Head of caudate nucleus (tissue), 42 donors: ENCODE measurements around the gene THRA.

Source experiments
- DNase-seq, 42 donors: peaks; one replicate each; pipeline versions ENCODE4 v3.0.0 to v3.0.0-alpha.2; 2020 to 2021; ENCODE audit warnings: mixed read lengths in 7 of 42
- intact Hi-C: fragments of 100-400 bp; cut with DNase I; formaldehyde crosslinking; loops from one replicate; pipeline ENCODE4 v1.15.0; 2022

The THRA gene

DNA sequence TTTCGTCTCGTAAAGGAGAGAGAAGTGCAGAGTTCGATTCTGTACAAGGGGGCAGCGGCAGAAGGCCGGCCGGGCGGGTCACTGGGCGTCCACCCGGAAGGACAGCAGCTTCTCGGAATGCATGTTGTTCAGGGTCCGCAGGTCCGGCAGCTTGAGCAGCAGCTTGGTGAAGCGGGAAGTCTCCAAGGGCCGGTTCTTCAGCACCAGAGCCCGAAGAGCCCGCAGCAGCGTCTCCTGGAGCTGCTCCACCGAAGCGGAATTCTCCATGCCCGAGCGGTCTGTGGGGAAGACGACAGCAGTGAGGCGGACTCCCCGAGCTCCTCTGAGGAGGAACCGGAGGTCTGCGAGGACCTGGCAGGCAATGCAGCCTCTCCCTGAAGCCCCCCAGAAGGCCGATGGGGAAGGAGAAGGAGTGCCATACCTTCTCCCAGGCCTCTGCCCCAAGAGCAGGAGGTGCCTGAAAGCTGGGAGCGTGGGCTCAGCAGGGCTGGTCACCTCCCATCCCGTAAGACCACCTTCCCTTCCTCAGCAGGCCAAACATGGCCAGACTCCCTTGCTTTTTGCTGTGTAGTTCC is 30.3 kb downstream of the THRA start:
- peak in 16 of 42 donors; percentile 19 to 63 (median 37) for DNase-seq
- intact Hi-C loops = no loop called here

DNA sequence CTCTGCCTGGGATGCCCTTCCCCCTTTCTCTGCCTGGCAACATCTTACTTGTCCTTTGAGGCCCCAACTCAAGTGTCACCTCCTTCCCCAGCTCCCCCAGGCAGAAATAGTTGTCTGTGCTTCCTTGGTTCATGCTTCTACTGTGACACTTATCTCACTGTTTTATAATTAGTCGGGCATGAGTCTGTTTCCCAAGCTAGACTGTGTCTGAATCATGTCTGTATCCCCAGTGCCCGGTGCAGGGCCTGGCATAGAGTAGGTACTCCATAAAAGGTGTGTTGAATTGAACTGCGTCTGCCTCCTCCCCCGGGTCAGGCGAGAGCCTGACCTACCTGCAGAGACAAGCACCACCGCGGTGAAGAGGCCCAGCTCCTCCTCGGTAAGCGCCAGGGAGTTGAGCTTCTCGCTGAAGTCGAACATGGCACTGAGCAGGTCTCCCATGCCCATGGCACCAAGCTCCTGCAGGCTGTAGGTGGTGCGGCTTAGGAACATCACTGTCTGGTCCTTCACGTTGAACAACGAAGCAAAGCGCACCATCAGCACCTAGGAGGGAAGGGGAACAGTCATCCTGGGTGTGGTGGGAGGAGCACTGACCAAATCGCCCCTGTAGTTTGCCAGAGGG is 30.9 kb downstream of the THRA start:
- intact Hi-C loops = no loop called here
- peak in 10 of 42 donors; percentile 13 to 65 (median 40) for DNase-seq

DNA sequence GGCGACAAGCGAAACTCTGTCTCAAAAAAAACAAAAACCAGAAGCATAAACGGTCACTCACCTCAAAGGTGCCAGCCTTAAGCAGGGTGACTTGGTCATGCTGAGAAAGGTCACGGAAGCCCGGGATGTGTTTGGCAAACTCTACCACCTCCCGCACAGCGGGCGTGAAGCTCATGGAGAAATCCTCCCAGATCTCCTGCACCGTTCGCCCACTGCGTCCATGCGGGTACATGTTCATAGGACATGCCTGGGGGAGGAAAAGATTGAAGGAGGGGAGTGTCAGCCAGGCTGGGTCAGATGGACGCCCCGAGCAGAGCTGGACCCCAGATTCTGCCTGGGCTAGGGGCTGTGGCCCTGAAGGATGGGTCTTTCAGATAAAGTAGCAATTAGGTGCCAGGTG is 32.1 kb downstream of the THRA start:
- intact Hi-C loops = no loop called here
- DNase-seq = peak in 6 of 42 donors; percentile 16 to 60 (median 40)

DNA sequence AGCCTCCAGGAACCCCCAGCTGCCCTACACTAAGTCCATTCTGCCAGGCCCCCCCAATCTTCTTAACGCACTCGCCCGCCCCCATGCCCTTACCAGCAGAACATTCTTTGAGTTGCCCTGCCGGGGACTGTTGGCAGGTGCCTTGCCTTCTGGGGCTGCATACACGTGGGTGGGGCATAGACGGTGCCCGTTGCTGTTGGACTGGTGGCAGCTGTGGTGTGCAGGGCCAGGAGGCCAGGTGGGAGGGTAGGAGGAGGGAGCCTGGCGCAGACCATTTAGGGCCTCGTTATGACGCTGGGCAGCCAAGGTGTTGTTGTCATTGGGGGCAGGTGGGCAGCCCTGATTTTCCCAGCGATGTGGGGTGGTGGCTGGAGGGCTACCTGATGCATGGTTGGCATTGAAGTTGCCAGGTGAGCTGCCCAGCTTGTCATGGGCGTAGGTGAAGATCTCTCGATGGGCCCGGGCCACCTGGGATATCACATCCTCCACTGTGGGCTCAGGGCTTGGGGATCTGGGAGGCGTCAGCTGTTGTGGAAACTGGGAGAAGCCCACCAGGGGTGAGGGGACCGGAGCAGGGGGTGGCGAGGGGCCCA is 32.7 kb downstream of the THRA start:
- DNase-seq = peak in 9 of 42 donors; percentile 20 to 51 (median 37)
- intact Hi-C loops = no loop called here

DNA sequence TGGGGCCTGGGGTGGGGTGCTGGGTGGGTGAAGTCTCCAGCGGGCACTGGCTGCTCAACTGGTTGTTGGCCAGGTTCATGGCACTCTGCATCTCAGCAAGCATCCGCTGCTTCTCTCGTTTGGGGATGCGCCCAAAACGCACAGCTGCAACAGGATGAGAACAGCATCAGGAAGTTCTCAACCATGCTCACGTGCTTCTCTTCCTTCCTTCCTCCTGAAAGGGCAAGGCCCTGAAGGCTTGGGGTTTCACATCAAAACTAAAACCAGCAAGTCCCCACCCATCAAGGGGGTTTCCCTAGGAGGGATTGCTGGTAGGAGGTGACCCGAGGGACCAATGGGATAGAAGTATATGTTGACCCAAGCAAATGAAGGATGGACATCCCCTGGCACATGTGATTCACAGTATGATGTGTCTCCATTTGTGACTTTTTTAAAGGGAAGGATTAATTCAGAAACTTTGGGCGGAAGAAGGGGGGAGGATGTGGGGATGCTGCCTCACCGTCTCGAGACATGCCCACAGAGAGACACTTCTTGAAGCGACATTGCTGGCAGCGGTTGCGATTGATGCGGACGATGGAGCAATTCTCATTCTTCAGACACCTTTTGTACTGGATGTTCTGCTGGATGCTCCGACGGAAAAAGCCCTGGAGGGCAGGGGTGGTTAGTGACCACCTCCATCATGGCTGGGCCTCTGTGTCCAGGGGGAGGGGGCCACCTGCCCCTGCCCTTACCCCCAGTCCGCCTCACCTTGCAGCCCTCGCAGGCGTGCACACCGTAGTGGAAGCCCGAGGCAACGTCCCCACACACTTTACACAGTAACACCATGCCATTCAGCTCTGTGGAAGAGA is 33.4 kb downstream of the THRA start:
- intact Hi-C loops = no loop called here
- DNase-seq = peak in 22 of 42 donors; percentile 8 to 73 (median 46)

DNA sequence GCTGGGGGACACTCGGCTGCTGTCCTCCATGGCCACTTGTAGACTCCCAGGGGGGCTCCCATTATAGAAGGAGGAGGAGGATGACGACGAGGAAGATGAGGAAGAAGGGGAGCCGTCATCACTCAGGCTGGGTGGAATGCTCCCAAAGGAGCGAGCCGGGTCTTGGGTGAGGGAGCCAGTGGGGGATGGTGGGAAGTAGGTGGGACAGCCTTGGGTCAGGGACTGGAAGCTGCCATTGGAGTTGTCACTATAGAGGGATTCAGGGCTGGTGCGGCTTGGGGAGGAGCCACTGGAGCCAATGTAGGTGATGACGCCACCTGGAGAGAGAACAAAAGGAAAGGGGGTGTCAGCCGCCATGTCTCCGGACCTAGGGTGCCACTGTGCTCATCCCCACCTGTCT is 34.3 kb downstream of the THRA start:
- intact Hi-C loops = no loop called here
- peak in 5 of 42 donors; percentile 20 to 52 (median 45) for DNase-seq

DNA sequence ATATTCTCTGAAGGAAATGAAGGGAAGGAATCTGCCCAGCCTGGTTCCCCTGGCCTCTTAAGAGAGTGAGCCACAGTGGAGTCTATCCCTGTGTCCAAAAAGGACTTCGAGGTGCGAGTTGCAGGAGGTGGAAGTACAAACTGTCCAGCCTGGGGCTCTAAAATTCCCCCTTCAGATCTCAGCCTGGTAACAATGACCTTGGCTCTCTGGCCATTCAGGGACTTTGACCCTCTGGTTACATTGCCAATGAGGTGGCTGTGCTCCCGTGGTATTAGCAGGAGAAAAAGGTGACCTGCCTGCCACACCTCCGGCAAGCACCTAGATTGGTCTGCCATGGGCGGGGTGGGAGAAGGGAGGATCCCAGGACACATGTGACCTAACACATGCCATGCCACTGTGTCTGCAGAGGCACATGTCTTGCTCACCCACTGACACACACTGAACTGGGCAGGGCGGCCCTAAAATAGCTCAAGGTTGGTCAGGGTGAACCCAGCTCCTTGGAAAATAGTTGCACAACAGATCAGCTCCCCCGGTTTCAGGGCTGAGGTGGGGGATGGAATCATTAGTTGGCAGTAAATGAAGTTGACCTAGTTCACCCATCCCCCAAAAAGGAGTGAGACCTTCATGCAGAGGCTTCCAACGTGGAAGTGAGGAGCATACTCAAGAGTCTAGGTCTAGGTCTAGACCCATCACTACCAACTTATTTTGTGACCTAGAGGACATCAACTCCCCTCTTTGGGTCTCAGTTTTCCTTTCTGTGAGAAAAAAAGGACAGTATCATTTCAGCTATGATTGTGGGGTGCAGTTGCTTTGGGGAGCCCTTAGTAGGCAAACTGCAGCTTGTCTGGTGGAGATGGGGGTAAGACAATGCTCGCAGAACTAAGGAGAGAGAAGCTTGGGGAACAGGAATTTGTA is 35.4 kb downstream of the THRA start:
- DNase-seq = peak in 27 of 42 donors; percentile 27 to 83 (median 63)
- intact Hi-C loops = no loop called here

DNA sequence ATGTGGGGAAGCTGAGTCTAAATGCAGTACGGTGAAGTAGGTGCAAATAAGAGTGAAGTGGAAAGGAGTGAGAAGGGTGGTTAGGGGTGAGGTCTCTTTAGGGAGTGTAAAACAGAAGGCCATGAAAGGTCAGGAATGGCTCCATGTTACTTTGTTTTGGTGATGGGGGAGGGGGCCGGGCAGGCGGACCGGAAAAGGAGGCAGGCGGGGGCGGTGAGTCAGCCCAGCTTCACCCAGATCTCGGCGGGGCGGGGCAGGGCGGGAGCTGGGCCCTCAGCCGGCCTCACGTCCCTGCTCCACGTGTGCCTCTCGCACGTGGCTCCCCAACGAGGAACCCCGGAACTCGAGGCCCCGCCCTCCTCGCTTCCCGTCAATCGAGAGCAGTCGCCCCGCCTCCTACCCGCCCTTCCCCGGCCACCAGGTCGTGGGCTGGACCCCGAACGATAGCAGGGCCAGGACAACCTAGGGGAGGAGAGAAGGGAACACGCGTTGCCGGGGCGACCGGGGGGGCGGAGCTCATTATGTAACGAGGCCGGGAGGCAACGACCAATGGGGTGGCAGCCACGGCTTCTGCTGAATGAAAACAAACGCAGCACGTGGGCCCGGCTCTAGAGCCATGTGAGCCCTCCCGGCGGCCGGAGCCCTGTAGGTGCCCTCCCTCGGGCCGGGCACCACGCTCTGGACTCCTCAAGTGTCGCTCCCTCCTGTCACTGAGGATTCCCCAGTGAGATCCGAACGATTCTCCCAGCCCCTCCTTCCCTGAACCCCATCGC is 36.3 kb downstream of the THRA start:
- DNase-seq = peak; percentile 96 to 100 (median 98)
- intact Hi-C loops = no loop called here

DNA sequence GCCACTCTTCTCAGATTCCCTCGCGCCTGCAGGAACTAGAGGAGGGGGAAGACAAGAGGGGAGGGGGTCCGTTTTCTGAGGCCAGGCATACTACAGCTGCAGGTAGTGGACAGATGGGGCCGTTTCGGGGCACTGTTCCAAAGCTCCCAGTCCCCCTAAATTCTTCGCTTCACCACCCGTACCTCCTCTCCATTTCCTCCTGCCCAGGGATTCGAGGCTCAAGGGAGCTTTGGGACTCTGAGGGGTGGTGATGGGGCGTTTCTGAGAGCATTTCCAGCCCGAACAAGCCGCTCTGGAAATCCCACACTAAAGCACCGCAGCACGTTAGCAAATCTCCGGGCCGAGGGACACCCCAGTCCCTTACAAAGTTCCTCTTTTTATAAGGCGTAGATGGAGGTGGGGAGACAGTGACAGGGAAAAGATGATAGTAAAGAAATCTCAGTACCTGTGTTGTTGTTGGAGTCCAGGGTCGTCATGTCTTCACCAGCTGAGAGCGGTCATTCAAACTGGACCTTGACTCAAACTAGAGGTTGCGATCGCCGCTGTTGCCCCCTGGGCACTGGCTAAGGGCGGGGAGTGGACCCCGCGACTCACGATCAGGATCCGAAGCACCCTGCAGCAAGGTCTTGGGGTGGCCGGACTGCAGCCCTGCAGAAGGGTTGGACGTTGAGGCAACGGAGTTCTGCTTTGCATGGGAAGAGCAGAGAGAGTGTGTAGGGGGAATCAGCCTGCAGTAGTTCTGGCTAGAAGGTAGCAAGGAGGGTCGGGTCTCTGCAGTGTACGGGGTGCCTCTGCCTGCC is 37.1 kb downstream of the THRA start:
- peak in 5 of 42 donors; percentile 22 to 44 (median 36) for DNase-seq
- intact Hi-C loops = no loop called here

DNA sequence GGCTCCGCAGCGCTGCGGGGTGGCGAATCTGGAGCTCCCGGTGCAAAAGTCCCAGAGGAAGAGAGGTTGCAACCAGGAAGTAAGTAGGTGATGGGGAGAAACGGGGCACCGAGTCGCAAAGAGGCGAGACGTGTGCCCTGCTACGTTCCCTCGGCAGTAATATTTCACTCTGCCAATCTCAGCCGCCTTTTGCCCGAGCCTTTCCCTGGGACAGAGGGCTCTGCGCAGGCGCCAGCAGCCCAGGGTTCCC is 37.6 kb downstream of the THRA start, which contains the start of gene NR1D1:
TSS of gene NR1D1 (minus strand) at position 171 of the 250 bp plus-strand sequence. CDS start 495 bp downstream, outside the sequence.
- intact Hi-C loops = no loop called here
- no peak for DNase-seq

DNA sequence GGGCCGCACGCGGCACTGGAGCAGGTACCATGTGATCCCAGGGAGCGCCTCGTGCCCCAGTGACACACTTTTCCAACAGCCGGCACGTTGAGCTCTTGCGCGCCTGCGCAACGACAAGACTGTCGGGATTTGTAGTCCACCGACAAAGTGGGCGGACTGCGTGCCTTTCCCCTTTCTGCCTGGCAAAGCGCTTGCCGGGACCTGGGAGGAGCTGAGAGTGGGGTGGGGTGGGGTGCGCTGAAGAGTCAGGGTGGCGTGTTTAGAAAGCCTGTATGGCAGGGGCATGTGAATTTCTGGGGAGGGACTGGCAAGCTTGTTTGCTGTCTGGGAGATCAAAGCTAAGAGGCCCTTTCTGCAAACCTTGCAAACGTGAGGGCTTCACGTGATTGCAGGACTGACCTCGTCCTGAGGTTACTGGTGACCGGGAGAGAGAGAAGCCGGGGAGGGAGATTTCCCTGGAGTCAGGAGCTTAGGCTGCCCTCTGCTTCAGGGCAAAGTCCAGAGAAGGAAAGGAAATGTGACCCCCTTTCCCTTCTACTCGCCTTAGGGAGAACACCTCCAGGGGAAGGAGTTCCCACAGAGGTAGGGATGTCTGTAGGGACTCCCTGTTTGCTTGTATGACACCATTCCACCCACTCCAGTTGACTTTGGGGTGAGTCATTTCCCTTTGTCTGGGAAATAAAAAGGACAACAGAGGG is 38.1 kb downstream of the THRA start:
- intact Hi-C loops = no loop called here
- DNase-seq = peak; percentile 91 to 100 (median 98)

DNA sequence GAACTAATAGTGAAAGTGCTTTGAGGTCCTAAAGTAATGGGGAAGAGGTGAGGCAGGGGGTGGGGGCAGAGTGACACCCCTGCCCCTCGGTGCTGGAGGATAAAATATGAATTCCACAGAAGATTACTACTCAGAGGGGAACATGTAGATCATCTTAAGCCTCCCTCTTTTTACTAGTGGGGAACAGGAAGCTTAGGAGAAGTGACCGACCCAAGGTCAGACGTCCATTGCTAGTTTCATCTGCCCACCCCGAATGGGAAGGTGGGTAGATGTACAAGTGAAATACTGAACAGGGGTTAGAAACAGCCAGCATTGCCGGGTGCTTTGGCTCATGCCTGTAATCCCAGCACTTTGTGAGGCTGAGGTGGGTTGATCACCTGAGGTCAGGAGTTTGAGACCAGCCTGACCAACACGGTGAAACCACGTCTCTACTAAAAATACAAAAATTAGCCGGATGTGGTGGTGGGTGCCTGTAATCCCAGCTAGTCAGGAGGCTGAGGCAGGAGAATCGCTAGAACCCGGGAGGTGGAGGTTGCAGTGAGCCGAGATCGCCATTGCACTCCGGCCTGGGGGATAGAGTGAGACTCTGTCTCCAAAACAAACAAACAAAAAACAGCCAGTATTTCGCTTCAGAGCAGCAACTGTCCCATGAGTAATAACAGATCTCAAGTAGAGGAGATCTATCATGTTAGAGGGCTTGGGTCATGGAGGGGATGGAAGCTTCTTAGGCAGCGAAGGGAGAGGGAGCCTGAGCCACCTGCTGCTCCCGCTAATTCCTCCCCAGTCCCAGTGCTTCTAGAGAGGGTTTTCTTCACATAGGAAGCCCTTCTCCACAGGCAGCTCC is 38.8 kb downstream of the THRA start:
- intact Hi-C loops = no loop called here
- no peak for DNase-seq

DNA sequence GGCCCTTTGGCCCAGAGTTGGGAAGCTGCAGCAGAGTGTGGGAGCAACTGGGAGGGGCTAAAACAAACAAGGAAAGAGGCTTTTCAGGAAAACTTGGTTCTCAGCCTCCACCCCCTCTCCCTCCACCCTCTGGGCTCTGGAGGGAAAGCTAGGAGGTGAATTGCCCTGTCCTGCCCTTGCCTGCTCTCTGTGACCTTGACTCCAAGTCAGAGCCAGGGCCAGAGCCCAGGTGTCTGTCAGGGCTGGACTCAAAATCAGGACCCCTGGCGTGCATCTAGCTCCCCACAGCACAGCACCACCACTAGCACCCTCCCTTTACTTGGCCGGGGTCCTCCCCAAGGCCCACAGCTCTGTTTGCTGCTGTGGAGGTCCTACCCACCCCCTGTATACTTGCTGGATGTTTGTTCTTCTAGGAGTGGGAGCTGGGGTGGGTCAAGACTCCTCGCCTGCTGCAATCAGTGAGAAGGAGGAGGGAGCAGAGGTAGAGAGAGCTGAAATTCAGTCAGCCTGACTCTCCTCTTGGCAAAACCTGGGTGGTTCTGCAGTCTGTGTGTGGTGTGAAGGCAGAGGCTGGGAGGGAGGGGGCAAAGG is 40.4 kb downstream of the THRA start:
- DNase-seq = no peak
- intact Hi-C loops = no loop called here

DNA sequence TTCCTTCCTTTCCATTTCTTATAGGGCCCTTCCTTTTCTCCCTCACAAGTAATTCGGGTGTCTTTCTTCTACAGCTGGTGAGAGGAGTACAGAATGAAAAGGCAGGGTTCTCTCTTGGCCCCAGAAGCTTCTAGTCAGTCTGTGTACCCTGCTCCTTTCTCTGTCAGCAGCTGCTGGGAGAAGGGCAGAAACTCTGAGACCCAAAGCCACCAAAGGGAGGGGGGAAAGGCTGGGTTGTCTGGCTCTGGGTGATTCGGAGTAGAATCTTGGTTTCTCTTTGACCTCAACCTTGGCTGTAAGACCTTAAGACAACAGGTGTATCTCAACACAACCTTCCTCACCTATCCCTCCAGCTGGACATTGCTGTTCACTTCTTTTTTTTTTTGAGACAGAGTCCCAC is 40.9 kb downstream of the THRA start:
- no peak for DNase-seq
- intact Hi-C loops = no loop called here
